Pons (tissue), 1 donor: ENCODE measurements around the gene ARSH.
"Not testable (repeated sequence)": the region's sequence is repeated elsewhere in the genome, so short reads cannot be mapped to it uniquely, and the experiment has no call there.

Experiments
- DNase-seq: peaks from one replicate; pipeline ENCODE4 v3.0.0-alpha.2; 2016; ENCODE audit warnings: low spot score

The ARSH gene

DNA sequence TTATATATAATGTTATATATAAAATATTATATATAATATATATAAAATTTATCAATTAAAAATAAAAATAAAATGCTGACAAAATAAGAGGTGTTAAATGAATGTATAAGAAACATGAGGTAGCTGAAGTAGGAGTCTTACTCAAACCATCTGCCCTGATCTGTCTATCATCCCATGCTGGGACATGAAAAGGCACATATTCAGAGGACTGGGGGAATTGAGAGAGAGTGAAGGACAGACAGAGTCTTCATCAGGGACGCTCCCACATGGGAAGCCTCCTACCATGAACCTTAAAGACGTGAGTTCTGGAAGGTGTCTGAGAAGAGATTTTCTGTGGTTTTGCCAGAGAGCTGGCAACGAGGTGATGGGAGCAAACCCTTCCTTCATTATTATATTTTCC lies 30.9 kb downstream of the ARSH start:
- DNase-seq = no peak

DNA sequence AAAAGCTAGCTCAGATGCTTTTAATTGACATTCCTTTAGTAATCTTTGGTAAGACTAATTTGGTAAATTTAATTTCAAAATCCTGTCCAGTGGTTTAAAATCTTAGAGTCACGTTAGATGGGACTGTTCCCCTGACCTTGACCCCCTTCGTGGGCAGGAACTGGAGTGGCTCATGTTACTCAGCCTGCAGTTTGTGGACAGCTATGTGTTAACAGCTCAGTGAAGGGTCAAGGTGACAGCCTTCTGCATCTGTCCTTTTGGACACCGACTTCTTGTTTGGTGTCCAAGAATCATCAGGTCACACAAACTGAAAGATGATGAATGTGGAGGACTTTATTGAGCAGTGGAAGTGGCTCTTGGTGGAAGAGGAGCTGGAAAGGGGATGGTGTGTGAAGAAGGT lies 37.9 kb downstream of the ARSH start:
- DNase-seq = no peak

DNA sequence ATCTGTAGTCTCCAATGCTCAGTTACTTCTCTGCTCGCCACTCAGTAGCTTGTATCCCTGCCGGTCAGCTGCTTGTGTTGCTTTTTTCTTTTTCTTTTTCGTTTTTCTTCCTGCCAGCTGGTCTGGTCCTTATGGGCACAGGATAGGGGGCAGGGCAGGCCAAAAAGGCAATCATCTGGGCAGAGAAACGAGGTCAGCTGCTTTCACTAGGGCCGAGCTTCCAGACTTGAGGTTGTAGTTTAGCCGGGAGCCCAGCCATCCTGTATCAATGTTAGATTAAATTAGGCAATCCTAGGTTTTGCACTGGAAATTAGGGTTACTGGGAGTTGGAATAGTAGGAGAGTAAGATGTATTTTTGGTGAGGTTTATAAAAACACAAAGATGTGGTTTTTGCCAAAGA lies 38.3 kb downstream of the ARSH start:
- no peak for DNase-seq

DNA sequence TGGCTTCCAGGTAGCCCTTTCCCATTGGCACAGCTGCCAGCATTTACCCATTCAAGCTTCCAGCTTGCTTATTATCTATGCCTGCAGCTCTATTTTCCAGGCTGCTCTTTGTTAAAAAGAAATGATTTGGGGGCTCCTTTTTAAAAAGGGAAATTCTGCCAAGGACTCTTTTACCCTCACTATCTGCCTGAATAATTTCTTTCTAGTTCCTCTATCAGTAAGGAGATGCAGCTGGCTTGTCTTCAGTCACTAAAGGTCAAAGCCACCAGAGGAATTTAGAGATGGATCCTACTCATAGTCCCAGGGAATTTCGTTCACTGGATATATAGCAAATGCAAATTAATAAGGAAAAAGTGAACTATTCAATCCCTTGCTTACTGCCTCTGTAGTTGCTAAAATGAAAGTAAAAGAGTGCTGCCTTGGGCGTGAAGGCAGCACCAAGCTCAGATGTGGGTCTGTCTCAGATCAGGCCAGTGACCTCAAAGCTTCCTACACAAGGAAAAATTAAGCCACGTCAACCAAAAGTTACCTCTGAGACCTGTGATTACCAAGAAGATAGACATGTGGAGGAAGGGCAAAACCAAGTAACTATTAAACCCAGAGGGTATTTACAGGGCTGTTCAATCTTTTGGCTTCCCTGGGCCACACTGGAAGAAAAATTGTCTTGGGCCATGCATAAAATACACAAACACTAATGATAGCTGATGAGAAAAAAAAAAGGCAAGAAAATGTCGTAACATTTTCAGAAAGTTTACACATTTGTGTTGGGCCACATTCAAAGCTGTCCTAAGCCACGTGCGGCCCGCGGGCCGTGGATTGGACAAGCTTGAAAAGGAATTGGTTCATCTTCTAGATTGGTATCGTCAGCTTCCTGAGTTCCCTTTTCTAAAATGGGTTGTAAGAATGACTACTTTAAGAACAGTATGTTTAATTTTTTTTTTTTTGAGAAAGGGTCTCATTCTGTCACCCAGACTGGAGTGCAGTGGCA lies 40.2 kb downstream of the ARSH start:
- DNase-seq = no peak

GRCh38 chrX:3050523-3051175 lies 44.3 kb downstream of the ARSH start:
- not testable (repeated sequence) for DNase-seq

DNA sequence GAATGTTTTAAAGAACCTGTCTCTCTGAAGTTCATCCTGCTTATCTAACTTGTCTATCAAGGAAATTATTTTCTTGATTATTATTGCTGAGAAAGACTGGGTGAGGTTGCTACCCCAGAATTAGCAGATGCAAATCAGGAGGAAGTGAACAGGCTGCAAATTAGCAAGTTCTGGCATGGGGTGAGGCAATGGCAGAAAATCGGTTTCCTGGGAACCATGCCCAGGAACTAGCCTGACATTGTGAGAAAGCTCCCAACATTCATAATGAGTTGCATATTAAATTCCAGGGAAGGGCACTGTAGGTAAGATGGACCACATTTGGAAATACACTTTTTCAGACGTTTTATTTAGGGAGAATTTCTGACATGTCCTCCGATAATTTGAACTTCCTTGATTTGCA lies 46.5 kb downstream of the ARSH start:
- peak; percentile 29 for DNase-seq

DNA sequence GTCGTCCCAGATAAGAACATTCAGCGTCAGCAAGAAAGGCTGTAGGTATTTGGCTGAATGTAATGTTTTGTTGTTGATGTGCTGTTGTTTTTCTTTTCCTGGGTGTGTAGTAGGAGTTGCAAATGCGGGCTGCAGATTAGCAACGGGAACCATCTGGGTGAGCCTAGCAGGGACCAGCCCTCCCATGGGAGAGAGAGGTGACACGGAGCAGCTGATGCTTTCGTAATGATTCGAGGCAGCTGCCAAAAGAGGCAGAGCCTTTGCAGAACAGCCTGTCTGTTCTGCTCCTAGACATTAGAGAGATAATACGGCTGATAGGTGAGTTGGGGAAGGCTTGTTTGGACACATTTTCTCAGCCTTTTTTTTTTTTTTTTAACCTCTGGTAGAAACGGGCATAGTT lies 60.2 kb downstream of the ARSH start:
- DNase-seq = peak; percentile 2

DNA sequence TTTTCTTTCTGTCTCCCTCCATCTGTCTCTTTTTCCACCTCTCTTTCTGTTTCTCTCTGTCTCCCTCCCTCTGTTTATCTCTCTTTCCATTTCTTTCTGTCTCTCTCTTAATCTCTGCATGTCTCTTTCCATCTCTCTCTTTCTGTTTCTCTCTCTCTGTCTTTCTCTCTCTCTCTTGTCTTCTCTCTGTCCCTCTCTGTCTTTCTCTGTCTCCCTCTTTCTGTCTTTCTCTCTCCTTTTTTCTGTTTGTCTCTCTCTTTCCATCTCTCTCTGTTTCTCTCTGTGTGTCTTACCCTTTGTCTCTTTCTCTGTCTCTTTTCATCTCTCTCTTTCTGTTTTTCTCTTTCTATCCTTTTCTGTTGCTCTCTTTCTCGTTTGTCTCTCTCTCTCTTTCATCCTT lies 69.6 kb downstream of the ARSH start:
- DNase-seq = no peak

DNA sequence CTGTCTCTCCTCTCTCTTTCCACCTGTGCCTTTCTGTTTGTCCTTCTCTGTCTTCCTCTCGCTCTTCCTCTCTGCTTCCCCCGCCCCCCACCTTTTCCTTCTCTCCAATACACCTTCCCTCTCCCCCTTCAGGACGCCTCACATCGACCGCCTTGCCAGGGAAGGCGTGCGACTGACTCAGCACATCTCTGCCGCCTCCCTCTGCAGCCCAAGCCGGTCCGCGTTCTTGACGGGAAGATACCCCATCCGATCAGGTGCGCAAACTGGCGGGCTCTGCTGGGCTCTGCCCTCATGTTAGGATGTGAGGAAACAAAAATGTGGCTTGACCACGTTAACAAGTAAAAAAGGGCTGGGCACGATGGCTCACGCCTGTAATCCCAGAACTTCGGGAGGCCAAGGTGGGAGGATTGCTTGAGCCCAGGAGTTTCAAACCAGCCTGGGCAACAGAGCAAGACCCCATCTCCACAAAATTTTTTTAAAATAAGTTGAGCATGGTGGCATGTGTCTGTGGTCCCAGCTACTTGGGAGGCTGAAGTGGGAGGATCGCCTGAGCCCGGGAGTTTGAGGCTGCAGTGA lies 70.2 kb downstream of the ARSH start:
- DNase-seq = no peak
